Fibroblast of skin of left quadriceps (primary cell): ENCODE measurements around the gene EXOSC3.

Experiments used
- DNase-seq, 2 experiments: peaks; one replicate each; pipeline ENCODE4 v3.0.0-alpha.2; 2013; ENCODE audit warnings: low read depth in 2 of 2

The EXOSC3 gene

DNA sequence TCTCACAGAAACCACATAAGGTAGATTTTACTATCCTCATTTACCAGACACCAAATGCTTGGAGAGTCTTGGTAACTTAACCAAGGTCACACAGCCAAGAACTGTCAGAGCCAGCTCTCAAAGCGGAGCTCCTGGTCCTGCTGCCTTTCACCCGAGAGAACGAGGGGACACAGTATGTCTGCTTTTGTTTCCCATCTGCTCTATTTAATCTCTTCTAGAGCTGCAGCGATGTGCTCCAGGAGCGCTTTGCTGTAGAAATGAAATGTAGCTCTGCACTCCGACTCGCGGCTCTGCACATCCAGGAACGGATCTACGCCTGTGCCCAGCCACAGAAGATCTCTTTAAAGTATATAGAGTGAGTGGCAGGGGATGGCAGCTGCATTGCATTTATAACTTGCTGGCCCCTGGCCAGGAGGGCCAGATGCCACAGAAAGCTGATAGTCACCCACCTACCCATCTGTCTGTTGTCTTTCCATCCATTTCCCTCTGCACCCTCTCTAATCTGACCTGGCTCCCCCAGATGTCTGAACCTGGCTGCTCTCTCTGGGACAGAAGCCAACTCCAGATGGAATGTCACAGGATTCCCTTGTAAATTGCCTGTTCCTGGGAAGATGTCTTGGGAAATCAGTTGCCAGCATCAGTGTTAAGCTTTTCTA lies 52.6 kb downstream of the EXOSC3 start:
- no peak for DNase-seq

DNA sequence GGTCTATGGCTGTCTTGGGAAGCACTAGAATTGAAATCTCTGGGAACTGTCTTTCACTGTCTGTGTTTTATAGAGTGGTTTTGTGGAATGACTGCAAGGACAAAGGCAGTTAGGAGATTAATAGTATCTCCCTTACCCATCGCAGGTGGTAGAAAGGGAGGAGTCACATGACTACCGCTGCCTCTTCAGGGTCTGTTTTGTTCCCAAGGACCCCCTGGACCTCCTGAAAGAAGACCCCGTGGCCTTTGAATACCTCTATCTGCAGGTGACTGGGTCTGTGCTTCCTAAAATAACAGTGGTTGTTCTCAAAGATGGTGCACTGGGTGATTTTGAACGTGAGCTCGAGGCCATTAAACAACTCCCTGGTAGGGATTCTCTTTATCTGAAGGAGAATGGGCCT lies 54.0 kb downstream of the EXOSC3 start:
- DNase-seq = no peak

DNA sequence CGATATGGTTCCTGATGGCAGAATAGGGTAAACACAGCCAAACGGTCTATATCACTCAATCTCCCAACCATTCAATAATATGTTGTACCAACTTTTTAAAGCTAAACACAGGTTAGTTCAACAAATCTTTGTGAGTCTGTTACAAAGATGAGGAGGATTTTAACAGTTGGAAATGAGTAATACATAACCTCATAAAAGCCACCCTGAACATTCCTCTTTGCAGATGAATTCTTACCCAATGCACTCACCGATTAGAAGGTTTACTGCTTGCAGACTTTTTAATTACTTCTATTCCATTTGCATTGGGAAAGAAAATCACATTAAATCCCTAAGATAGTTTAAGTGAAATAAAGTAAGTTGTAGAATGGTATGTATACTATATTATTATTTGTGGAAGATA lies 54.6 kb downstream of the EXOSC3 start:
- no peak for DNase-seq
